Measurements from ENCODE around the gene RPTOR.

Gene RPTOR

GRCh38 chr17:80516171-80516932 is 28.3 kb upstream of the RPTOR start:
- Histone ChIP-seq H3K4me3 (replicated peaks; ENCODE audit: insufficient read depth, low read length) (no peak overlapping the region), H3K27me3 (ENCODE audit: insufficient read depth, poor library complexity, severe bottlenecking) (peaks cover under 1% of the 10 kb centered on the region), H3K27ac (replicated peaks) (no peak overlapping the region)
- no peak for DNase-seq (ENCODE audit: low read depth in 1 of 2, low spot score in 1 of 2)
- TF ChIP-seq CTCF (IDR thresholded peaks at IDR 0.05; ENCODE audit: insufficient read depth, low read length) (no peak), SPI1 (IDR thresholded peaks at IDR 0.05; ENCODE audit: borderline replicate concordance, low read depth) (no peak), GABPA (IDR thresholded peaks at IDR 0.05; ENCODE audit: low read depth) (no peak), POLR2AphosphoS5 (IDR thresholded peaks at IDR 0.05; ENCODE audit: low read depth) (no peak), REST (IDR thresholded peaks at IDR 0.05; ENCODE audit: insufficient replicate concordance, low read depth) (no peak)

- H3K4me3 ChIP-seq (replicated peaks; ENCODE audit: insufficient read depth, low read length), result no peak overlapping the region
- TF ChIP-seq POLR2AphosphoS5 (IDR thresholded peaks at IDR 0.05; ENCODE audit: low read depth) (no peak), REST (IDR thresholded peaks at IDR 0.05; ENCODE audit: insufficient replicate concordance, low read depth) (no peak), GABPA (IDR thresholded peaks at IDR 0.05; ENCODE audit: low read depth) (no peak), SPI1 (IDR thresholded peaks at IDR 0.05; ENCODE audit: borderline replicate concordance, low read depth) (no peak), CTCF (IDR thresholded peaks at IDR 0.05; ENCODE audit: insufficient read depth, low read length) (no peak)
- no peak overlapping the region for H3K27ac ChIP-seq (replicated peaks)
- no peaks in the 10 kb centered on the region for H3K27me3 ChIP-seq (ENCODE audit: insufficient read depth, poor library complexity, severe bottlenecking)
- no peak for DNase-seq (ENCODE audit: low read depth in 1 of 2, low spot score in 1 of 2)
These were observed 27.0 kb upstream of the RPTOR start for GRCh38 chr17:80517641-80518040.

- H3K27ac ChIP-seq (replicated peaks), result no peak overlapping the region
- TF ChIP-seq SPI1 (IDR thresholded peaks at IDR 0.05; ENCODE audit: borderline replicate concordance, low read depth) (no peak), REST (IDR thresholded peaks at IDR 0.05; ENCODE audit: insufficient replicate concordance, low read depth) (no peak), GABPA (IDR thresholded peaks at IDR 0.05; ENCODE audit: low read depth) (no peak), CTCF (IDR thresholded peaks at IDR 0.05; ENCODE audit: insufficient read depth, low read length) (no peak), POLR2AphosphoS5 (IDR thresholded peaks at IDR 0.05; ENCODE audit: low read depth) (no peak)
- no peak for DNase-seq (ENCODE audit: low read depth in 1 of 2, low spot score in 1 of 2)
- no peak overlapping the region for H3K4me3 ChIP-seq (replicated peaks; ENCODE audit: insufficient read depth, low read length)
- H3K27me3 ChIP-seq (ENCODE audit: insufficient read depth, poor library complexity, severe bottlenecking), result no peaks in the 10 kb centered on the region
These were observed 26.2 kb upstream of the RPTOR start for GRCh38 chr17:80518392-80518791.
